ENCODE data around the gene YPEL5.
"Not testable (repeated sequence)": the region's sequence is repeated elsewhere in the genome, so short reads cannot be mapped to it uniquely, and the experiment has no call there.

Gene YPEL5

GRCh38 chr2:30146337-30147195, at the start of gene YPEL5:
TSS of gene YPEL5 (plus strand) at chr2:30147007. CDS start at chr2:30156652, 9,645 bp downstream.
- peak; percentile 99 for DNase-seq (ENCODE audit: low read depth)

GRCh38 chr2:30098266-30099005, 48.4 kb upstream of the YPEL5 start:
- no peak for DNase-seq (ENCODE audit: low read depth)

- not testable (repeated sequence) for DNase-seq (ENCODE audit: low read depth)
Observed at GRCh38 chr2:30099366-30099765, 47.4 kb upstream of the YPEL5 start.

- DNase-seq (ENCODE audit: low read depth) = not testable (repeated sequence)
Observed at GRCh38 chr2:30100691-30101090, 46.1 kb upstream of the YPEL5 start.

- no peak for DNase-seq (ENCODE audit: low read depth)
Observed at GRCh38 chr2:30104307-30104706, 42.5 kb upstream of the YPEL5 start.

GRCh38 chr2:30105556-30105955, 41.3 kb upstream of the YPEL5 start:
- no peak for DNase-seq (ENCODE audit: low read depth)

- no peak for DNase-seq (ENCODE audit: low read depth)
Observed at GRCh38 chr2:30106543-30106942, 40.3 kb upstream of the YPEL5 start.

- DNase-seq (ENCODE audit: low read depth) = no peak
Observed at GRCh38 chr2:30108192-30108591, 38.6 kb upstream of the YPEL5 start.

- DNase-seq (ENCODE audit: low read depth) = no peak
Observed at GRCh38 chr2:30108851-30109250, 38.0 kb upstream of the YPEL5 start.

GRCh38 chr2:30109856-30110255, 37.0 kb upstream of the YPEL5 start:
- no peak for DNase-seq (ENCODE audit: low read depth)

GRCh38 chr2:30110773-30111172, 36.0 kb upstream of the YPEL5 start:
- DNase-seq (ENCODE audit: low read depth) = no peak

- not testable (repeated sequence) for DNase-seq (ENCODE audit: low read depth)
Observed at GRCh38 chr2:30111186-30111585, 35.6 kb upstream of the YPEL5 start.

- DNase-seq (ENCODE audit: low read depth) = no peak
Observed at GRCh38 chr2:30112561-30112960, 34.2 kb upstream of the YPEL5 start.

- DNase-seq (ENCODE audit: low read depth) = peak; percentile 69
Observed at GRCh38 chr2:30113617-30114293, 33.1 kb upstream of the YPEL5 start.

- DNase-seq (ENCODE audit: low read depth) = peak; percentile 66
Observed at GRCh38 chr2:30115141-30115980, 31.4 kb upstream of the YPEL5 start.

- DNase-seq (ENCODE audit: low read depth) = no peak
Observed at GRCh38 chr2:30115981-30116285, 30.9 kb upstream of the YPEL5 start.

GRCh38 chr2:30122362-30122761, 24.4 kb upstream of the YPEL5 start:
- no peak for DNase-seq (ENCODE audit: low read depth)

GRCh38 chr2:30127016-30127893, 19.6 kb upstream of the YPEL5 start:
- DNase-seq (ENCODE audit: low read depth) = no peak

GRCh38 chr2:30134582-30134981, 12.2 kb upstream of the YPEL5 start:
- no peak for DNase-seq (ENCODE audit: low read depth)

GRCh38 chr2:30135541-30135940, 11.3 kb upstream of the YPEL5 start:
- DNase-seq (ENCODE audit: low read depth) = no peak
